Neural cell (in vitro differentiated cells): ENCODE data around the gene CBX8.

ENCODE experiments used
- CTCF ChIP-seq: fragments of 450-650 bp; IDR thresholded peaks from 2 replicates; pipeline ENCODE4 v1.5.1; 2014; ENCODE audit warnings: antibody characterized with exemption, mild to moderate bottlenecking, moderate library complexity; ENCODE audit not compliant: poor library complexity, severe bottlenecking
- EP300 ChIP-seq: fragments of 450-650 bp; conservative IDR thresholded peaks from 2 replicates; pipeline ENCODE4 v1.6.1; 2014; ENCODE audit warnings: antibody characterized with exemption, mild to moderate bottlenecking, moderate library complexity; ENCODE audit not compliant: poor library complexity, severe bottlenecking
- RAD21 ChIP-seq: fragments of 450-650 bp; conservative IDR thresholded peaks from 2 replicates; pipeline ENCODE4 v1.6.1; 2014; ENCODE audit warnings: antibody characterized with exemption, mild to moderate bottlenecking, moderate library complexity
- TAF1 ChIP-seq: IDR thresholded peaks from 2 replicates; pipeline ENCODE4 v1.6.1; 2012; ENCODE audit warnings: low read depth

GRCh38 chr17:79798299-79799173, 1.7 kb upstream of the CBX8 start:
- TF ChIP-seq CTCF: no peak
- TF ChIP-seq RAD21: no peak
- no peak for TF ChIP-seq TAF1
- no peak for TF ChIP-seq EP300
